NB4 (cell line): Measurements from ENCODE around the gene C3orf85.

Experiments used
- CTCF ChIP-seq: IDR thresholded peaks from one replicate; pipeline ENCODE4 v1.5.1; 2012; ENCODE audit warnings: low read depth, low read length
- MAX ChIP-seq: IDR thresholded peaks from 2 replicates; pipeline ENCODE4 v1.6.1; 2011; ENCODE audit warnings: low read depth, low read length
- POLR2A ChIP-seq: IDR thresholded peaks from 2 replicates; pipeline ENCODE4 v1.6.1; 2011; ENCODE audit warnings: mild to moderate bottlenecking; ENCODE audit not compliant: insufficient read length; ENCODE audit errors: extremely low read depth

- TF ChIP-seq POLR2A: no peak
- TF ChIP-seq CTCF: no peak
- TF ChIP-seq MAX: no peak
Observed at GRCh38 chr3:109125902-109126301, 10.6 kb upstream of the C3orf85 start.
